OCI-LY7 (cell line): ENCODE data around the gene SLIT3. TPM values are rescaled to one million over a fixed set of nuclear protein-coding genes. Genes with fewer than 3 reads are reported as not detected.

Experiments used
- BruUV-seq: library from RNA; stranded (reverse); fragments of 400-500 nt; replicated peaks from 2 replicates; lab custom pipeline; 2021; lab: Mats Ljungman, UMichigan
- CTCF ChIA-PET: fragments of 300-600 bp; sonication (Branson Sonifier 250); formaldehyde crosslinking; loops from one replicate; lab custom pipeline; 2022; ENCODE audit warnings: antibody characterized with exemption; ENCODE audit not compliant: unreplicated experiment; lab: Charles Lee
- POLR2A ChIA-PET: fragments of 300-600 bp; sonication (Branson Sonifier 250); formaldehyde crosslinking; loops from one replicate; lab custom pipeline; 2022; ENCODE audit warnings: antibody characterized with exemption; lab: Charles Lee
- DNase-seq: peaks from one replicate; pipeline ENCODE4 v3.0.0-alpha.2; 2015; ENCODE audit warnings: low spot score
- H2AFZ ChIP-seq: fragments of 200-600 bp; sonication (generic), shearing (Covaris generic); 2 replicates; pipeline ENCODE4 v1.6.1; 2014; ENCODE audit warnings: mild to moderate bottlenecking, antibody characterized with exemption, low read length, moderate library complexity
- H3K27ac ChIP-seq: fragments of 200-600 bp; sonication (generic); 2 replicates; pipeline ENCODE4 v1.5.1; 2014; ENCODE audit warnings: mixed run types, low read depth, mild to moderate bottlenecking, moderate library complexity, low read length, inconsistent platforms; ENCODE audit not compliant: poor library complexity, severe bottlenecking
- H3K36me3 ChIP-seq: fragments of 200-600 bp; sonication (generic); 2 replicates; pipeline ENCODE4 v1.6.1; 2014; ENCODE audit warnings: mild to moderate bottlenecking, antibody characterized with exemption, low read length, moderate library complexity, mixed read lengths; ENCODE audit not compliant: insufficient read depth
- H3K4me1 ChIP-seq: fragments of 200-600 bp; sonication (generic); 2 replicates; pipeline ENCODE4 v1.5.1; 2014; ENCODE audit warnings: mild to moderate bottlenecking, low read length; ENCODE audit not compliant: insufficient read depth, poor library complexity, severe bottlenecking
- H3K4me2 ChIP-seq: fragments of 200-600 bp; sonication (generic); 2 replicates; pipeline ENCODE4 v1.6.1; 2014; ENCODE audit warnings: mild to moderate bottlenecking, low read length
- H3K4me3 ChIP-seq: fragments of 200-600 bp; sonication (generic); 2 replicates; pipeline ENCODE4 v1.5.1; 2014; ENCODE audit warnings: mild to moderate bottlenecking, low read depth, low read length; ENCODE audit not compliant: poor library complexity, severe bottlenecking
- H3K79me2 ChIP-seq: fragments of 200-600 bp; sonication (generic); 2 replicates; pipeline ENCODE4 v1.6.1; 2016; ENCODE audit warnings: low read depth, mild to moderate bottlenecking, low read length, moderate library complexity, mixed read lengths; ENCODE audit not compliant: insufficient read depth
- H3K9me2 ChIP-seq: fragments of 200-600 bp; sonication (generic); 2 replicates; pipeline ENCODE4 v1.6.1; 2016; ENCODE audit warnings: mild to moderate bottlenecking, low read length, mixed read lengths; ENCODE audit not compliant: insufficient read depth
- H3K9me3 ChIP-seq: fragments of 200-600 bp; sonication (generic); 2 replicates; pipeline ENCODE4 v1.6.1; 2014; ENCODE audit warnings: mild to moderate bottlenecking, mixed run types, low read length, mixed read lengths
- H4K20me1 ChIP-seq: fragments of 200-600 bp; sonication (generic); 2 replicates; pipeline ENCODE4 v1.6.1; 2014; ENCODE audit warnings: mild to moderate bottlenecking, antibody characterized with exemption, low read length, moderate library complexity, mixed read lengths; ENCODE audit not compliant: insufficient read depth
- EZH2phosphoT487 ChIP-seq: fragments of 200-600 bp; sonication (generic); IDR thresholded peaks from 2 replicates; pipeline ENCODE4 v1.6.1; 2018; ENCODE audit warnings: low read depth, borderline replicate concordance, mild to moderate bottlenecking, mixed run types, antibody characterized with exemption, low read length, moderate library complexity, mixed read lengths
- intact Hi-C: fragments of 100-400 bp; cut with micrococcal nuclease; formaldehyde crosslinking; loops from one replicate; pipeline ENCODE4 v1.10.0; 2022; ENCODE audit not compliant: unreplicated experiment
- total RNA-seq, 2 experiments: library from RNA; depleted of rRNA in 1 of 2; stranded (reverse); fragments of >200 nt in 1 of 2; shearing (Covaris generic) in 1 of 2; gene quantifications; 2 replicates each; pipeline ENCODE4 v1.2.3, GENCODE V29; 2014 to 2022
- TF ChIP-seq, protein P1 (sequence below): fragments of 200-600 bp; sonication (generic); conservative IDR thresholded peaks from 2 replicates; pipeline ENCODE4 v1.5.1; 2014; ENCODE audit warnings: mild to moderate bottlenecking, antibody characterized with exemption, low read length, moderate library complexity, mixed read lengths

The SLIT3 gene
- total RNA-seq, 2 experiments from 2014 or later, result not detected

DNA sequence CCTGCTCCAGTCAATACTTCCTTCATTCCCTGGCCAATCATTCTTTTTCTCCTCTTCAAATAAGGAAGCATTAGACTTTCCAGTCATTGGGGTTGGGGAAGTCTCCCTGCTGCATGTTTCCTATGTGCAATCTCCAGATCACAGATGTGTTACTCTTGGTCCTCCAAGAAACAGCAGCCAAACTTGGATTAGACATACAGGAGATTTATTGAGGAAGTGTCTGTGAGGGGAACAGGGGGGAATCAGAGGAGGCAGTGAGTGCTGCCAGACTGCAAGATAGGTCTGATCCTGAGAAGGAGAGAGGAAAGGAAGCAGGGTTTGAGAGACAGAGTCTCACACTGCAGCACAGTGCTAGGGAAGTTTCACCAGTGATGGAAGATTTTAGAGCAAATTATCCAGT, 40.6 kb upstream of the SLIT3 start:
- no peak for DNase-seq
- H3K4me3 ChIP-seq, result no peak overlapping the region
- H3K79me2 ChIP-seq, result no peaks in the 10 kb centered on the region
- no peaks in the 10 kb centered on the region for H3K36me3 ChIP-seq
- H3K27ac ChIP-seq, result no peak overlapping the region
- BruUV-seq, result no TSS peak
- H3K9me2 ChIP-seq, result no peaks in the 10 kb centered on the region
- ChIA-PET CTCF (no interaction called here), POLR2A (no interaction called here)
- intact Hi-C loops, result no loop called here
- H3K9me3 ChIP-seq, result no peaks in the 10 kb centered on the region
- H3K4me1 ChIP-seq, result no peaks in the 10 kb centered on the region
- no peaks in the 10 kb centered on the region for H4K20me1 ChIP-seq
- TF ChIP-seq, protein P1, sequence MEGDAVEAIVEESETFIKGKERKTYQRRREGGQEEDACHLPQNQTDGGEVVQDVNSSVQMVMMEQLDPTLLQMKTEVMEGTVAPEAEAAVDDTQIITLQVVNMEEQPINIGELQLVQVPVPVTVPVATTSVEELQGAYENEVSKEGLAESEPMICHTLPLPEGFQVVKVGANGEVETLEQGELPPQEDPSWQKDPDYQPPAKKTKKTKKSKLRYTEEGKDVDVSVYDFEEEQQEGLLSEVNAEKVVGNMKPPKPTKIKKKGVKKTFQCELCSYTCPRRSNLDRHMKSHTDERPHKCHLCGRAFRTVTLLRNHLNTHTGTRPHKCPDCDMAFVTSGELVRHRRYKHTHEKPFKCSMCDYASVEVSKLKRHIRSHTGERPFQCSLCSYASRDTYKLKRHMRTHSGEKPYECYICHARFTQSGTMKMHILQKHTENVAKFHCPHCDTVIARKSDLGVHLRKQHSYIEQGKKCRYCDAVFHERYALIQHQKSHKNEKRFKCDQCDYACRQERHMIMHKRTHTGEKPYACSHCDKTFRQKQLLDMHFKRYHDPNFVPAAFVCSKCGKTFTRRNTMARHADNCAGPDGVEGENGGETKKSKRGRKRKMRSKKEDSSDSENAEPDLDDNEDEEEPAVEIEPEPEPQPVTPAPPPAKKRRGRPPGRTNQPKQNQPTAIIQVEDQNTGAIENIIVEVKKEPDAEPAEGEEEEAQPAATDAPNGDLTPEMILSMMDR, result no peak
- no peak for TF ChIP-seq EZH2phosphoT487
- H3K4me2 ChIP-seq, result no peak overlapping the region
- H2AFZ ChIP-seq, result no peak overlapping the region

DNA sequence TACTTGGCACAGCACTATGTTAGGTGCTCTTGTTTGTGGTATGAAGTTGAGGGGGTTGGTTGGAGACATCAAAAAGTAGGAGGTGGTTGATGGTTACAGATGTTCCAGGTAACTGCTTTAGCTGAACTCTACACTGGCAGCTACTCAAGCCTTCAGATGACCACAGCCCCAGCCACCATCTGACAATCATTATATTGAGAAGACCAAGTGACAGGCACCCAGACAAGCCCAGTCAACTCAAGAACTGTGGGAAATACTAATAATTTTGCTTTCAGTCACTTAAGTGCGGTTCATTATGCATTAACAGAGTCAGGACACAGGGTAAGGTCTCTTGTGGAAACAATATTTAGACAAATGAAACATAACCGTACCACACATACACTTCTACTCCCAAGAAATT, 38.9 kb upstream of the SLIT3 start:
- BruUV-seq, result no TSS peak
- H3K36me3 ChIP-seq, result no peaks in the 10 kb centered on the region
- no peak overlapping the region for H3K4me2 ChIP-seq
- no peaks in the 10 kb centered on the region for H4K20me1 ChIP-seq
- H2AFZ ChIP-seq, result no peak overlapping the region
- H3K4me1 ChIP-seq, result no peaks in the 10 kb centered on the region
- no peaks in the 10 kb centered on the region for H3K9me3 ChIP-seq
- no peak for TF ChIP-seq EZH2phosphoT487
- TF ChIP-seq, protein P1, result no peak
- intact Hi-C loops, result no loop called here
- no peak for DNase-seq
- H3K79me2 ChIP-seq, result no peaks in the 10 kb centered on the region
- H3K4me3 ChIP-seq, result no peak overlapping the region
- no peaks in the 10 kb centered on the region for H3K9me2 ChIP-seq
- no peak overlapping the region for H3K27ac ChIP-seq
- CTCF ChIA-PET, result no interaction called here
- POLR2A ChIA-PET, result no interaction called here

DNA sequence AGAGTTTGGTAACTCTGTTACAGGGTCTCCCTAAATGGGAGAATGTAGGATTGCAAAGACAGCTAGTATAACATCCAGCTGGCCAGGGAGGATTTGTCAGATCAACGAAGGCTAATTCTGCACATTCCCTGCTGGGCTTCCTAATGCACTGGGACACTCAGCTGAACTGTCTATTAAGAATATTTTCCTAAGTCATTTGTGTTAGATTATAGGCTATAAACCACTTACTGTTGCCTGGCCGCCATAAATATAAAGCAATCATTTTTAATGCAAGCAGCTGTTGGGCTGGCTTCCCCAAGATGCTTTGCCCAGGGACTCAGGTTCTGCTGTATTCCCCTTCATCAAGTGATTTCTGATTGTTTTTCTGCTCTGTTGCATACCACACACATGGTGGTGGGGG, 35.3 kb upstream of the SLIT3 start:
- no peaks in the 10 kb centered on the region for H3K9me3 ChIP-seq
- H3K4me2 ChIP-seq, result no peak overlapping the region
- no peaks in the 10 kb centered on the region for H3K9me2 ChIP-seq
- H3K36me3 ChIP-seq, result no peaks in the 10 kb centered on the region
- POLR2A ChIA-PET, result no interaction called here
- CTCF ChIA-PET, result no interaction called here
- no peak for TF ChIP-seq EZH2phosphoT487
- TF ChIP-seq, protein P1, result no peak
- no peak overlapping the region for H3K4me3 ChIP-seq
- no peaks in the 10 kb centered on the region for H4K20me1 ChIP-seq
- H3K27ac ChIP-seq, result no peak overlapping the region
- no peaks in the 10 kb centered on the region for H3K79me2 ChIP-seq
- no peak for DNase-seq
- intact Hi-C loops, result no loop called here
- no peak overlapping the region for H2AFZ ChIP-seq
- H3K4me1 ChIP-seq, result no peaks in the 10 kb centered on the region
- BruUV-seq, result no TSS peak
